GM04504 (cell line): ENCODE data around the gene CD99L2.

Experiments
- DNase-seq: peaks from one replicate; pipeline ENCODE4 v3.0.0-alpha.2; 2012; ENCODE audit warnings: low read depth

The CD99L2 gene

DNA sequence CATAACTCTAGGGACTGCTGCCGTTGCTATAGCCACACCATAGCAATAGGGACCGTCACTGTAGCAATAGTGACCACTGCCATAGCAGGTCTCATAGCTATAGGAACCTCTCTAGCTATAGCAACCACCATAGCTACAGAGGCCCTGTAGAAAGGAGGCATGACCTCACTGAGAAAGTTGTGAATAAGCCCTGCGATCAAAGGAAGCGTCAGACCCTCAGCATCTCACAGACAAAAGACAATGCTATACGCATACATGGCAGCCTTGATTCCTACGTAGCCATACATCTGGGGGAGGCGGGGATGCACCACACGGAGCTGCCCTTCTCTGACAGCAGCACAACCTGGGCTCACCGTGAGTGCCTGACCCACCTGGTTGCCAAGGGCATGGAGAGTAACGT is 116.8 kb downstream of the CD99L2 start:
- DNase-seq = no peak

GRCh38 chrX:150779385-150779784 is 119.1 kb downstream of the CD99L2 start:
- DNase-seq = no peak

DNA sequence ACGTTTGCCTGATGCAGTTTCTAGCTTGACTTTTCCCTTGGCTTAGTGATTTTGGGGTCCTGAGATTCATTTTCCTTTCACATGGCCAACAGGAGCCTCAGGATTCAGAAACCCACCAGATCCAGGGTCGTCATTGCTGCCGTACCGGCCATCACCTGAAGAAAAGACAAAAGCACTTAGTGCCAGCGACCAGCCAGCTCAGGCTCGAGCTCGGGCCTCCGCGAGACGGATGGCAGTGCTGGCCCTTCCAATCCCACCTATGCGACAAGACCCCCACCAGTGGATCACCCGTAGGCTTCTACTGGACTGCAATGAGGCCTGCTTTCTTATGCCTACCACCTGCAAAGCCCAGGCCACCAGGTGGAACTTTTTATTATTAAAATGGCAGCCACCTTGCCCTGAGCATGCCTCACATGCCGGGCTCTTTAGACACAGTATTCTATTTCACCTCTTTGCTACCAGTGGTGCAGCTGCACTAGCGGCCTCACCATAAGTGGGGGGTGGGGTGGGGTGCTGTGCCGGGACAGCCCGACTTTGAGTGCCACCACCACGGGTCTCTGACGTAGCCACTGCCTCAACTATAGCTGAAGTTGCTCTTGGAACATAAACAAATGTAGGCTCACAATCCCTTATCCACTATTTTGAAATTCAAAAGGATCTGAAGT is 121.0 kb downstream of the CD99L2 start:
- DNase-seq = no peak

GRCh38 chrX:150775569-150776350 is 122.7 kb downstream of the CD99L2 start:
- DNase-seq = no peak

DNA sequence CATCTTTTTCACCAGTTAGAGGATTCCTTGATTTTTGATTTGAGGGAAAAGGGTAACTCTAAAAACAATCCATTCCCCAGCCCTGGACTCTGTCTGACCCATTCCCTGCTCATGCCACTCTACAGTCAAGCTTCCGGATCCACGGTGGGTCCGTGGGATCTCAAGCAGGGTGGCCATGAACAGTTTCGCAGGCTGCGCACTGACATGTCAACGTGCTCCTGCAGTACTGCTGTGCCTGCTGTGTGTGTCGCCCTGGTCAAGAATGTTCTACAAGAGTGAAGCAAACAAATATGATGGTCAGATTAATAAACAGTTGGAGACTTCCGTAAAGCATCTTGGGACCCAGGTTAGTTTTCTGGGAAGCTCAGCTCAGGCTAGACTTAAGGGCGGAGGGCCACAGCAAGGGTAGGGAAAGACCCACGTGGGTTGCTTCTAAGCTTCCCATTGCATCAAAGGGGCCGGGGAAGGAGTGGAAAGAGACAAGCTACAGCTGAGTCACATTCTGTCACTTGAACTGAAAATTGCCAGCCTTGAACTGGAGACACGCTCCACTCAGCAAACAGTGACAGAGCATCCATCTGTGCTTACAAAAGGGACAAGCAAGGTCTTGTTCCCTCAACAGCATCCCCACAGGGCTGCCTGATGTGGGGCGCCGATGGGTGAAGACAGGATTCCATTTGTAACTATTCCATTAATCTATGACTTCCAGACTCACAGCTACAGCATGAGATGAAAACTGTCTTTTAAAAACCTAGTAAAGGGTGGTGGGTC is 123.5 kb downstream of the CD99L2 start:
- DNase-seq = no peak

- no peak for DNase-seq
Observed at GRCh38 chrX:150773634-150774033, 124.8 kb downstream of the CD99L2 start.

DNA sequence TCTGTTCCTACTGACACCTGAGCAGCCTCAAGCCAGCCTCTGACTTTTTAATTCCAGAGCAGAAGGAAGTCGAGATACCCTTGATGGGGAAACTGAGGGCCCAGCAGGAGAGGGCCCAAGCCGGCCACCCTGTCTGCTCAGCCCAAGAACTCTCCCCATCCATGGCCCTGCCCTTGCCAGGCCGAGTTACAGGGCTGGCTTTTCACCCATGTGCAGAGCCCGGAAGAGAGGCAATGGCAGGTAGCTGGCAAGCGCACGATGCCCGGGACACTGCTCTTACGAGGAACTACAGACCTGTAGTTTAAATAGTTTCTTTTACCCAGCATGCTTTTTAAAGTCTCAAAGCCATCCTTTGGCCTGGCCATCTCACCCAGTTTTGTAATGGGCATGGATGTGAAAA is 125.4 kb downstream of the CD99L2 start:
- no peak for DNase-seq

- DNase-seq = peak; percentile 32
Observed at GRCh38 chrX:150772150-150772970, 126.1 kb downstream of the CD99L2 start.

DNA sequence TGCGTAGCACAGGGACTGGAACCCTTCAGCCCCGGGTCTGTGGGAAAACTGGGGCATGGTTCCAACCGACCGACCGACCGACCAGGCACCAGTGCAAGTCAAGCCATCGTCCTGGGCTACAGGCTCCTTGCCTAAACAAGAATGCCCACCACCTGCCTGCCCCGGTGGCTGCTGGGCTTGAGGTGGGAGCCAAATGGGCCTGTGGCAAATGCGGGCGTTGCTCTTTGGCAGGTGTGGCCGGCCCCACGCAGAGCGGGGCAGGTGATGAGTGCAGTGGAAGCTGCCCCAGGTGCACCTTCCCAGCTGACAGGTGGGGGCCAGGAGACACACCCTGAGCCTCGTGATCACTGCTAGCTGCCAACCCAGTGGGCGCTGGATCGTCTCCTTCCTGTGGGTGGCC is 127.4 kb downstream of the CD99L2 start:
- no peak for DNase-seq

DNA sequence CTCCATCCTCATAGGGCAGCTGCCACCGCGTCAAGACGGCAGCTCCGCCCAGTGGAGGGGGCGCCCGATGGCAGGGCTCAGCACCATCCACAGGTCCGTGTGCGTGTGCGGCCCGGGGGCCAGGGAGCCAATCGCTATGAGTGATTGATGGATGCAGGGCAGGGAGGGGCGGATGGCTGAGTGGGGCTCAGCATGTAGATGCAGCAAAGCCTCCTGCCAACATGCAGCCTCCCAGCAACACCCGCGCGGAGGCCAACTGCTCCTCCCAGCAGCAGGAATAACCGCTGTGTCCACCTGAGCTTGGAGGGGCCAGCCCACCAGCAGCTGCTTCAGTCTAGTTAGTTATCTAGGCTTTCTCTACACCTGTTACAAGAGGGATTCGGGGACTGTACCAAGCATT is 127.8 kb downstream of the CD99L2 start:
- no peak for DNase-seq

GRCh38 chrX:150769408-150769807 is 129.1 kb downstream of the CD99L2 start:
- DNase-seq = no peak

DNA sequence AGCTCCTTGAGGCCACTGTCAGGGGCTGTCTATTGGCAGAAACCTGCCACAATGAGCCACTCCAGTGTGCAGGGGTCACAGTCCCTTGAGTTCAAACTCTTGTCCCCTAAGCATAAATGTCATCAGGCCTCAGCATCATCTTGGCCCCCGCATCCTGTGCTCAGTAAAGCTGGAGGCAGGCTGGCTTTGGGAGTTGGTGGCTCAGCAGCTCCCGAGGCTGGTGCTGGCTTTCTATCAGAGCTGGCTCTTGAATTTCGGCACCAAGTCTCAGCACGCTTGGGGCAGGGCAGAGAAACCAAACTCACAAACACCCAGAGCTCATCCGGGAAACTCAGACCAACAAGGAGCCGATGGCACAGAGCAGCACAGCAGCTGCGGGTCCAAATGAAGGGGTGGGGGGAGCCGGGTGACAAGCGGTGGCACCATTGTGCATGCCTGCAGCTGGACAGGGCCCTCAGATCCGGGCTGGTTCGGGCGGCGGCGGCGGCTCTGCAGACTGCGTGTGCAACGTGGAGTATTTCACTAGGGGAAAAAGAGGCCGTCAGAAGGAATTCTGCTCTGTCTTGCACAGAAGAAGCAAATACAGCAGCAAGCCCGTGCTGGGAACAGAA is 129.8 kb downstream of the CD99L2 start:
- DNase-seq = no peak

DNA sequence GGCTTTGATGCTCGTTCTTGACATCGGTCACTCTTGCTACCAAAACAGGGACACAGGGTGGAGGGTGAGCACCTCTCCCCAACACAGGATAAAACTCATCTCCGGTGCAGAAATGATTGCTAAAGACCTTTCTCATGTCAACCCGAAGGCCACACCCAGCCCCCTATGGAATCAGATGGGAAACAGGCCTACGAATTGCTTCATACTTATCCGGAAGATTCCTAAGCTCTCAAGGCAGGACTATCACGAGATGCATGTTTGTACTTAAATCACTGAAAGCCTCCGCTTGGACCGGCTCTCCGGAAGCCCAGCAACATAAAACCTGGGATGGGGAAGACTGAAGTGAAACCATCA is 130.4 kb downstream of the CD99L2 start:
- DNase-seq = peak; percentile 35

GRCh38 chrX:150767475-150768131 is 130.9 kb downstream of the CD99L2 start:
- peak; percentile 70 for DNase-seq

DNA sequence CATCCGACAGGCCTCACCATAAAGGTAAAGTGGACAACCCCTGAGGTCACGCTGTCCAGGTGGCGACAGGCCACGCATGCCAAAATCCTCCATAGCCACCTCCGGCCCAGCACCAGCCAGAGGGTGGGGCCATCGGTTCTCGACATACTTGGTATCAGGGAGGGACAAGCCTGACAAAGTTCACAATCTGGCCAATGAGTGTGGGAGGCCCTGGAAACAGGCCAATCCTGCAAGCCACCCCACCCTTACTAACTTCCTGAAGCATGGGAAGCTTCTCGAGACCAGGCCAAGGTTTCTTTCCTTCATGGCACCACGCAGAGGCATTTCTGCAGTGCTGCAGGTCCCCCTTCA is 131.4 kb downstream of the CD99L2 start:
- no peak for DNase-seq

DNA sequence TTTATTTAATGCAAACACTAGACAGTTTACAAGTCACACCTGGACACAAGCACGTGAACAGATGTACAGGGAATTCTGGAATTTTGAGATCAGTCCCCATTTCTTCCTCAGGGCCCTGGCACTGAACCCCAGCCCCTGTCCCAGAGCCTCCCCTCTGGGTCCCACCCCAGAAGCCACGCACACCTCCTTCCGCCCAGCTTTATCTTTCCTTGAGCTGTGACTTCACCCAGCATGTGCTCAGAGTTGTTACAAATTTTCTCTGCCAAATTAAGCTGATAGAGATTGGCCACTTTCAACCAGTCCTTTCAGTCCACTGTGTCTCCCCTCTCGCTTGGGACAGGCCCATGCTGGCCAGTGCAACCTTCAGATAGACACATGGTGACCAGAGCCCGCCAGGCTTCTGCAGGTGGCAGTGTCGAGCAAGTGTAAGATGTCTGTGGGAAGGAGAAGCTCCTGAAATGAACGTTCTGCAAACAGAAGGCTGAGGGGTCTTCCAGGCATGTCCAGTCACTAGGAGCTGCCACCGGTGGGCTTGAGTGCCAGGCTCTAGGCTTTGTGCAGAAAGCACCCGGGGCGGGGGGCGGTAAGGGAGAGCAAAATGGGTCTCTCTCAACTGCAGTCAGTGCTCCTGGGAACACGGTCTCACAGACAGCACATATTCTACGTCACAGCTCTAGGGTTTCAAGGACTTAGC is 132.0 kb downstream of the CD99L2 start:
- no peak for DNase-seq

DNA sequence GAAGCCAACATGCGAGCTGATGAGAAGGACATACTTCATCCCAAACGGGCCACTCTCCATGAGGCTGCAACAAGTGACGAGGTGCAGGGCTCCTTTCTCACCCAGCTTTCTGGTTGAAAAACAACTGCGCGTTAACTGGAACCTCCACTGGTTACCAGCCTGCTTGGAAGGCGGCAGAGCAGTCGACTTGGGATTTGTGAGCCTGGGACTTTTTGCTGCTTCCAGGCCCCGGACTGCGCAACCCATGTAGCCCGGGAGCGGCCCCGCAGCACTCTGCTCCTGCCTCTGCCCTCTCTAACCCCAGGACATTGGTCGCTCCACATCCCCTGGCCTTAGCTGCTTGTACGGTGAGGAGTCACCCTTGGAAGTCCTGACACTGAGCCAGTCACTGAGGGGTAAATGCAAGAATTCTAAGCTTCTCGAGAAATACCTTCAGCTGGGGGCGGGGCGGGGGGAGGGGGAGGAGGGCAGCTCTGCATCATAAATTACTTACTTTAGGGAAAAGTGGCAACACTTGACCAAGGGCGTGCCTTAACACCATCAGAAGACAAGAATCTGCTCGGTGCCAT is 132.6 kb downstream of the CD99L2 start:
- DNase-seq = no peak

- DNase-seq = no peak
Observed at GRCh38 chrX:150765237-150765636, 133.2 kb downstream of the CD99L2 start.

DNA sequence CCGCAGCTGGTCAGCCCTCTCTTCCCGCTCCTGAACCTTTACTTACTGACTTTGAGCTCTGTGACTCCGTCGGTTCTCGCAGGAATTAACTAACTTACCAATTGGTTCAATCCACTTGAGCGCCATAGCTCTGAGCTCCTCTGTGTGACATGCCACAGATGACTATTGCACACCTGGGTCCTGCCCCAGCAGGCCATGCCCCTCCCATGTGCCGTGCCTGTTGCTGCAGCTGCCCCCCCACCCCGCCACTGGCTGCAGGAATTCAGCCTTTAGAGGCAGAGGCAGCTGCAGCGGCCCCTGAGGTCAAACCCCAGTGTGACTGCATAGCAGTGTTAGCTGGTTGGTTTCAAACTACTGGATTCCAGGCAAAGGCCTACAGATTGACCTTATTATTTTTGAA is 134.7 kb downstream of the CD99L2 start:
- no peak for DNase-seq

DNA sequence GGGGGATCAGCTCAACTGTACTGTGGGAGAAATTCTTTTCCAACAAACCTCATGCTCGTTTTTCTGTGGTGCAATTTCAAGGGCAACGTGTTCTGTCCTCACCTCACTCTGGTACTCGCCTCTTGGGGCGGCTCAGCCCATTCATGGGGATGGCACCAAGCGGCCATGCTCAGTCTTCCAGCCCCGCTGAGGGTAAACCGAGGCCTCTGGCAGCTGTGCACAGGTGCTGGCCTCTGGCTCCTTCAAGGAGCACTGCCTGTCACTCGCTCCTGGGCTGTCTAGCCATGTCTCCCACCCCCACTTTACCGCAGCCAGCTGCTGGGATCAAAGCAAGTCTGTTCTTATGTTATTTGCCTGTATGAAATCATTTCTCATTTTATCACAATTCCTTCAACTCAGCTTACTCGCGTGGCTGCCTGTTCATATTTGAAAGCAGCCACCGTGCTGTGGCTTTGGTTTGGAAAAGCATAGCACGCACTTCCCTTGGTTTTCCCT is 135.1 kb downstream of the CD99L2 start:
- no peak for DNase-seq
